HG03342 (cell line): ENCODE measurements around the gene ABCA4.

Experiments used
- ATAC-seq: cut with Tn5 transposase; IDR thresholded peaks from one replicate; pipeline ENCODE4 v1.9.1; 2021; ENCODE audit warnings: mild to moderate bottlenecking, moderate library complexity; ENCODE audit not compliant: unreplicated experiment

The ABCA4 gene

GRCh38 chr1:93988634-93989350 is 132.2 kb downstream of the ABCA4 start:
- ATAC-seq: no peak

GRCh38 chr1:93981274-93981667 is 139.7 kb downstream of the ABCA4 start:
- ATAC-seq: no peak

GRCh38 chr1:93980320-93981273 is 140.4 kb downstream of the ABCA4 start:
- no peak for ATAC-seq

- ATAC-seq: no peak
These were observed 141.1 kb downstream of the ABCA4 start for GRCh38 chr1:93979718-93980319.

GRCh38 chr1:93979040-93979717 is 141.8 kb downstream of the ABCA4 start:
- ATAC-seq: no peak

GRCh38 chr1:93977598-93977945 is 143.4 kb downstream of the ABCA4 start:
- no peak for ATAC-seq

- no peak for ATAC-seq
These were observed 144.0 kb downstream of the ABCA4 start for GRCh38 chr1:93976711-93977597.

GRCh38 chr1:93976291-93976690 is 144.7 kb downstream of the ABCA4 start:
- ATAC-seq: no peak

- no peak for ATAC-seq
These were observed 148.6 kb downstream of the ABCA4 start for GRCh38 chr1:93972341-93972740.

- ATAC-seq: no peak
These were observed 151.1 kb downstream of the ABCA4 start for GRCh38 chr1:93969887-93970286.

- ATAC-seq: no peak
These were observed 151.6 kb downstream of the ABCA4 start for GRCh38 chr1:93969371-93969770.

- ATAC-seq: no peak
These were observed 153.6 kb downstream of the ABCA4 start for GRCh38 chr1:93967306-93967705.

- no peak for ATAC-seq
These were observed 155.1 kb downstream of the ABCA4 start for GRCh38 chr1:93965888-93966287.

- ATAC-seq: no peak
These were observed 155.7 kb downstream of the ABCA4 start for GRCh38 chr1:93965256-93965655.

- no peak for ATAC-seq
These were observed 156.2 kb downstream of the ABCA4 start for GRCh38 chr1:93964777-93965200.

- no peak for ATAC-seq
These were observed 156.7 kb downstream of the ABCA4 start for GRCh38 chr1:93964096-93964776.

GRCh38 chr1:93963585-93963984 is 157.4 kb downstream of the ABCA4 start:
- ATAC-seq: no peak

GRCh38 chr1:93961906-93962305 is 159.0 kb downstream of the ABCA4 start:
- ATAC-seq: no peak

- ATAC-seq: no peak
These were observed 159.5 kb downstream of the ABCA4 start for GRCh38 chr1:93961443-93961842.
